Pancreas (tissue), 10 donors: ENCODE data around the gene RUNX3. TPM values are rescaled to one million over a fixed set of nuclear protein-coding genes. Genes with fewer than 3 reads are reported as not detected.
A peak's percentile ranks its signal among the peaks of the same experiment; 100 is the strongest.

Experiments
- ATAC-seq, 4 donors: fragments of 200-7000 bp; cut with Tn5 transposase; one replicate each; pipeline versions ENCODE4 v1.8.0 to v1.9.1; 2020; ENCODE audit warnings: mild to moderate bottlenecking in 4 of 4, moderate library complexity in 4 of 4
- DNase-seq, 6 donors: peaks; one replicate each; pipeline ENCODE4 v3.0.0-alpha.2; 2020
- FAIRE-seq: peaks from 2 replicates; lab custom pipeline; 2012; peaks lifted over from hg19 to GRCh38; lab: Jason Lieb, UNC
- H3K27ac ChIP-seq, 4 donors: fragments of 200-600 bp; sonication (generic); 1 replicate in 3 of 4; 2 replicates in 1 of 4; pipeline versions ENCODE4 v1.5.0 to v1.8.0; 2020
- H3K27me3 ChIP-seq, 4 donors: fragments of 200-600 bp; one replicate each; pipeline ENCODE4 v1.8.0; 2021
- H3K36me3 ChIP-seq, 3 donors: fragments of 200-600 bp; sonication (generic) in 1 of 3; one replicate each; pipeline versions ENCODE4 v1.5.0 to v1.8.0; 2020 to 2021
- H3K4me1 ChIP-seq, 3 donors: fragments of 200-600 bp; one replicate each; pipeline ENCODE4 v1.8.0; 2021
- H3K4me3 ChIP-seq, 4 donors: fragments of 200-600 bp; sonication (generic) in 2 of 4; one replicate each; pipeline versions ENCODE4 v1.5.0 to v1.8.0; 2020 to 2021
- H3K9me3 ChIP-seq, 4 donors: fragments of 200-600 bp; one replicate each; pipeline ENCODE4 v1.8.0; 2021
- WGBS, 2 donors: extraction: QIAGEN DNeasy Blood & Tissue Kit; methylation state at CpG; one replicate each; pipeline ENCODE4 v1.1.7; 2013; 5-methylcytosine and 5-hydroxymethylcytosine counted together
- intact Hi-C, 3 donors: fragments of 100-400 bp; cut with DNase I; formaldehyde crosslinking; loops; one replicate each; pipeline versions ENCODE4 v1.11.1 to v1.14.2; 2022
- polyA plus RNA-seq, 2 donors: library from polyadenylated mRNA; stranded (reverse); fragments of 200-250 nt; gene quantifications; one replicate each; pipeline ENCODE4 v1.2.3, GENCODE V29; 2013
- total RNA-seq, 6 donors: library from RNA; stranded (reverse); fragmentation: NEBNext Ultra II Directional in 4 of 6; extraction: Animal tissue kit (Norgen Biotek cat#: 25700) in 4 of 6; gene quantifications; one replicate each; pipeline versions ENCODE4 v1.2.1 to v1.2.4, GENCODE V29; 2021 to 2023
- TF ChIP-seq, protein P1 (sequence below), 4 donors: fragments of 200-600 bp; sonication (generic) in 3 of 4; IDR thresholded peaks; one replicate each; pipeline versions ENCODE4 v1.5.0 to v1.8.0; 2021; ENCODE audit warnings: antibody characterized with exemption in 4 of 4
- donor health status: healthy with polysubstance abuse.
- donor health status: DM: no; HTN: no; CAD: no; lungs with moderate emphysema.
- donor health status: DM: no; HTN: no; CAD: no.
- donor health status: control.
- donor health status: control.
- donor health status: Bipolar disorder and iron deficiency.
- donor health status: DM: yes; HTN: yes; CAD: no.
- donor health status: DM: no; HTN: no; CAD: no.
- donor health status: DM: no; HTN: no; CAD: no.
- donor health status: DM: yes; HTN: yes; CAD: no.

Gene RUNX3
- total and polyA plus RNA-seq, 8 donors = 0.30 to 3.7 (median 0.77) TPM

DNA sequence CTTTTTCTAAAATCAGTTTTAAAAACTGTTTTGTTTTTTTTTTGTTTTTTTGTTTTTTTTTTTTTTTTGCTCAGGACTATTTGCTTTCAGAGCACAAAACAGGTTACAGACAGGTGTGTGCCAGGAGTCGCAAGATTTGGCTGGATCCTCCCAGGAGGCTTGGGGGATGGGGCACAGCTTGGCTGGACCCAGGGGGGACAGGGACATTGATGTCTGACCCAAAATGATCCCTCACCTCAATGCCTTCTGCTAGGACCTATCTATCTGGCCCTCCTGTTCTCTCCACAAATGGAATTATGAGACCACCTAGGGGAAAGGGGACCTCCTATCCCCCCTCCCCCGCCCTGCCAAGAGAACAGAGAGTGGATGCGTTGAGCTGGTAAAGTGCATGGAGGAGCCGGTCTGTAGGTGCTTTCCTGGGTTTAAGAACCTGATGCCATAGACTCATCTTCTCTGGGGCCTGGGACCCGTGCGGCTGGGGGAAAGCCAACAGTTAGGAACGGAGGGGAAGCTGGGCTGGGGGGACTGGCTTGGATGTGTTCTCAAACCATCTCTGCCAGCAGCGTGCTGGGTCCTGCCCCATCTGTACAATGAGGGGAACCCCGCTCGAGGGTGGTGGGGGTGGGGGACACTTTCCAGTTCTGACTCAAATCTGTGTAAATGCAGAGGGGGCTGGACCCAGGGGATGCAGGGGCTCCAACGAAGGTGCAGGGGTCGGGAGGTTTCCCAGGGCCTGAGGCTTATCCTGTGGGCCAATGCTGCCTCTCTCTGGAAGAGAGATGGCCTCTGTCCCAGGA lies 28.9 kb downstream of the RUNX3 start:
- DNase-seq (peak in 1 of 6 donors; percentile 32), ATAC-seq (no peak), FAIRE-seq (no peak)
- intact Hi-C loops = no loop called here
- WGBS, 2 donors = 56 to 61% methylated on average over 12 of the region's 12 CpGs
- no peak overlapping the region for H3K4me3 ChIP-seq
- no peaks in the 10 kb centered on the region for H3K27me3 ChIP-seq
- H3K36me3 ChIP-seq = no peaks in the 10 kb centered on the region
- H3K4me1 ChIP-seq = no peaks in the 10 kb centered on the region
- no peak overlapping the region for H3K27ac ChIP-seq
- TF ChIP-seq, protein P1, sequence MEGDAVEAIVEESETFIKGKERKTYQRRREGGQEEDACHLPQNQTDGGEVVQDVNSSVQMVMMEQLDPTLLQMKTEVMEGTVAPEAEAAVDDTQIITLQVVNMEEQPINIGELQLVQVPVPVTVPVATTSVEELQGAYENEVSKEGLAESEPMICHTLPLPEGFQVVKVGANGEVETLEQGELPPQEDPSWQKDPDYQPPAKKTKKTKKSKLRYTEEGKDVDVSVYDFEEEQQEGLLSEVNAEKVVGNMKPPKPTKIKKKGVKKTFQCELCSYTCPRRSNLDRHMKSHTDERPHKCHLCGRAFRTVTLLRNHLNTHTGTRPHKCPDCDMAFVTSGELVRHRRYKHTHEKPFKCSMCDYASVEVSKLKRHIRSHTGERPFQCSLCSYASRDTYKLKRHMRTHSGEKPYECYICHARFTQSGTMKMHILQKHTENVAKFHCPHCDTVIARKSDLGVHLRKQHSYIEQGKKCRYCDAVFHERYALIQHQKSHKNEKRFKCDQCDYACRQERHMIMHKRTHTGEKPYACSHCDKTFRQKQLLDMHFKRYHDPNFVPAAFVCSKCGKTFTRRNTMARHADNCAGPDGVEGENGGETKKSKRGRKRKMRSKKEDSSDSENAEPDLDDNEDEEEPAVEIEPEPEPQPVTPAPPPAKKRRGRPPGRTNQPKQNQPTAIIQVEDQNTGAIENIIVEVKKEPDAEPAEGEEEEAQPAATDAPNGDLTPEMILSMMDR (IDR thresholded peaks at IDR 0.05) = no peak
- H3K9me3 ChIP-seq = no peaks in the 10 kb centered on the region

DNA sequence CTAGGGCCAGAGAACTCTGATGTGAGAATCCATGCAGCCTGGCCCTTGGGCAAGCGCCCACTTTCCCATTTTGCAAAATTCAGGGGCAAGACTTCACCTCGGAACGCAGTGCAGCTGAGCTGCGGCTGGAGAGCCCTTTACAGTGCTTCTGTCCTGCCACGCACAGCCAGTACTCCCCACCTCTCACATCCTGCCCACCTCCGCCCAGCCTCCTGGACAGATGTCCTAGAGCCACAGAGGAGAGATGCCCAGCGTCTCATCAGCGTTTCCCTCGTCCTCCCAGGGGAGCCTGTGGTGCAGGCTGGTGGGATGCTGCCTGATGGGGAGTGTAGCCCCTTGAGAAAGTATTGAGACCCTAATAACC lies 29.6 kb downstream of the RUNX3 start:
- Histone ChIP-seq H3K27me3 (no peaks in the 10 kb centered on the region), H3K4me3 (no peak overlapping the region), H3K4me1 (no peaks in the 10 kb centered on the region), H3K9me3 (no peaks in the 10 kb centered on the region), H3K36me3 (no peaks in the 10 kb centered on the region), H3K27ac (no peak overlapping the region)
- FAIRE-seq = no peak
- intact Hi-C loops = no loop called here
- TF ChIP-seq, protein P1 (IDR thresholded peaks at IDR 0.05) = no peak
- peak in 1 of 6 donors; percentile 35 for DNase-seq
- 60 to 75% methylated on average over 9 of the region's 9 CpGs for WGBS, 2 donors
- ATAC-seq = no peak

DNA sequence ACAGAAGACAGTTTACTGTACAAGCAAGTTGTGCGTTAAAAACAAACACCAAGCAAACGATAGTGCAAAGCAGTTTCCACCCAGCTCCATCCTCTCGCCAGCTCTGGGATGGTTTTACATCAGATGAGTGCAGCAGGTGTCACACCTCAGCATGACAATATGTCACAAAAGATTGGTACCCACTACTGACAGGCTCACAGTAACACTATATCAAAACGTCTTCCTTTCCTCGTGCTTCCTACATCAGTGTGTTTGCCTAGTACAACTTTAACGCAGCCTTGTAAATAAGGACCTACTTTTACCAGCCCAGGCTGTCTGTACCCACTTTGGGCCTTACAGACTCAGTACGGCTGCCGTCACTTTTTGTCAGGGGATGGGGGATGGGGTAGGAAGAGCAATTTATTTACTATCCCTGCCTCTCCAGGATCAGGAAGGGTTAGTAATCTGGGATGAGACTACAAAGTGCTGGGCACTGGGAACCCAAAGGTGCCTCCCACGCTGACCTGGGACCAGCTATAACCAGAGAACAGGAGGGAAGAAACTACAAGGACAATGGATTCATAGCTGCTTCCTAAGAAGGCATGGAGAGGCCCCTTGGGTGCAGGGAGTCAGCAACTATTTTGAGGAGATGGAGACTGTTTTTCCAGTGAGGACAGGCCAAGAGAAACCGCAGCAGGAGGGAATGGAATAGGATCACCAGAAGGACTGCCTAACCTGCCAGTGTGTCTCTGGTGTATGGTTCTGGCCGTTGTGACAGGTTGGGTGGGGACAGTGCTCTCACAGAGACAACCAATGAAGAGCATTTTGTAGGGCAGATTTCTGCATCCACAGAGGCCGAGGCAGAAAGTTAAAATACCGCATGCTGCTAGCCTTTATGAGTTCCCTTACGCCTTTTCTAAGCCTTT lies 30.2 kb downstream of the RUNX3 start:
- Histone ChIP-seq H3K4me1 (no peaks in the 10 kb centered on the region), H3K27me3 (no peaks in the 10 kb centered on the region), H3K36me3 (no peaks in the 10 kb centered on the region), H3K4me3 (no peak overlapping the region), H3K27ac (no peak overlapping the region), H3K9me3 (no peaks in the 10 kb centered on the region)
- intact Hi-C loops = no loop called here
- FAIRE-seq = no peak
- TF ChIP-seq, protein P1 (IDR thresholded peaks at IDR 0.05) = no peak
- 57 to 72% methylated on average over 14 of the region's 14 CpGs for WGBS, 2 donors
- DNase-seq = peak in 1 of 6 donors; percentile 4
- no peak for ATAC-seq

DNA sequence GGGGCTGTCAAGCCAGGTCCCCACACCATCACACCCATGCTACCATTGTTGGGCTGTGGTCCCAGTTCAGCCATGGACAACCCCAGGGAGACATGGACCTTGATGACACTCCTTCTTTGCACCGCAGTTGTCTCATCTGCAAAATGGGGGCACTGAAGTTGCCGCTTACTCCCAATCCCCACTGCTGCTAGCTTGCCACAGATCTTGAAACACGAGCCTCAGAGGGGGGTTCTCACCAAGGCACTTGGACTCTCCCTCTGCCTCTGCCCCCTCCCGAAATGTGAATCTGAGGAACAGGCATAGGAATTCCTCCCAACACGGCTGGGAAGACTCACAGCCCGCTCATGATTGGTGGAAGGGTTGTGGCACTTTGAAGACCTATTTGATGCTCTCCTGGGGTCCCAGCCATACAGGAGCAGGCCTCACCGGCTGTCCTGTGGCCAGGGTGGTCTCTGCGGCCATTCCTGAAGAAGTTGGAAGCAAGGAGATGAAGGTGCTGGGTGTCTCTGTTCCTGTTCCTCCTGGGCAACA lies 31.1 kb downstream of the RUNX3 start:
- Histone ChIP-seq H3K27ac (no peak overlapping the region), H3K27me3 (no peaks in the 10 kb centered on the region), H3K4me1 (no peaks in the 10 kb centered on the region), H3K4me3 (no peak overlapping the region), H3K36me3 (no peaks in the 10 kb centered on the region), H3K9me3 (no peaks in the 10 kb centered on the region)
- no peak for ATAC-seq
- 60 to 67% methylated on average over 8 of the region's 8 CpGs for WGBS, 2 donors
- DNase-seq = peak in 1 of 6 donors; percentile 13
- TF ChIP-seq, protein P1 (IDR thresholded peaks at IDR 0.05) = no peak
- intact Hi-C loops = no loop called here
- no peak for FAIRE-seq
